ENCODE results near the gene ADAMTS8.
A peak's percentile ranks its signal among the peaks of the same experiment; 100 is the strongest.

Gene ADAMTS8, protein sequence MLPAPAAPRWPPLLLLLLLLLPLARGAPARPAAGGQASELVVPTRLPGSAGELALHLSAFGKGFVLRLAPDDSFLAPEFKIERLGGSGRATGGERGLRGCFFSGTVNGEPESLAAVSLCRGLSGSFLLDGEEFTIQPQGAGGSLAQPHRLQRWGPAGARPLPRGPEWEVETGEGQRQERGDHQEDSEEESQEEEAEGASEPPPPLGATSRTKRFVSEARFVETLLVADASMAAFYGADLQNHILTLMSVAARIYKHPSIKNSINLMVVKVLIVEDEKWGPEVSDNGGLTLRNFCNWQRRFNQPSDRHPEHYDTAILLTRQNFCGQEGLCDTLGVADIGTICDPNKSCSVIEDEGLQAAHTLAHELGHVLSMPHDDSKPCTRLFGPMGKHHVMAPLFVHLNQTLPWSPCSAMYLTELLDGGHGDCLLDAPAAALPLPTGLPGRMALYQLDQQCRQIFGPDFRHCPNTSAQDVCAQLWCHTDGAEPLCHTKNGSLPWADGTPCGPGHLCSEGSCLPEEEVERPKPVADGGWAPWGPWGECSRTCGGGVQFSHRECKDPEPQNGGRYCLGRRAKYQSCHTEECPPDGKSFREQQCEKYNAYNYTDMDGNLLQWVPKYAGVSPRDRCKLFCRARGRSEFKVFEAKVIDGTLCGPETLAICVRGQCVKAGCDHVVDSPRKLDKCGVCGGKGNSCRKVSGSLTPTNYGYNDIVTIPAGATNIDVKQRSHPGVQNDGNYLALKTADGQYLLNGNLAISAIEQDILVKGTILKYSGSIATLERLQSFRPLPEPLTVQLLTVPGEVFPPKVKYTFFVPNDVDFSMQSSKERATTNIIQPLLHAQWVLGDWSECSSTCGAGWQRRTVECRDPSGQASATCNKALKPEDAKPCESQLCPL

DNA sequence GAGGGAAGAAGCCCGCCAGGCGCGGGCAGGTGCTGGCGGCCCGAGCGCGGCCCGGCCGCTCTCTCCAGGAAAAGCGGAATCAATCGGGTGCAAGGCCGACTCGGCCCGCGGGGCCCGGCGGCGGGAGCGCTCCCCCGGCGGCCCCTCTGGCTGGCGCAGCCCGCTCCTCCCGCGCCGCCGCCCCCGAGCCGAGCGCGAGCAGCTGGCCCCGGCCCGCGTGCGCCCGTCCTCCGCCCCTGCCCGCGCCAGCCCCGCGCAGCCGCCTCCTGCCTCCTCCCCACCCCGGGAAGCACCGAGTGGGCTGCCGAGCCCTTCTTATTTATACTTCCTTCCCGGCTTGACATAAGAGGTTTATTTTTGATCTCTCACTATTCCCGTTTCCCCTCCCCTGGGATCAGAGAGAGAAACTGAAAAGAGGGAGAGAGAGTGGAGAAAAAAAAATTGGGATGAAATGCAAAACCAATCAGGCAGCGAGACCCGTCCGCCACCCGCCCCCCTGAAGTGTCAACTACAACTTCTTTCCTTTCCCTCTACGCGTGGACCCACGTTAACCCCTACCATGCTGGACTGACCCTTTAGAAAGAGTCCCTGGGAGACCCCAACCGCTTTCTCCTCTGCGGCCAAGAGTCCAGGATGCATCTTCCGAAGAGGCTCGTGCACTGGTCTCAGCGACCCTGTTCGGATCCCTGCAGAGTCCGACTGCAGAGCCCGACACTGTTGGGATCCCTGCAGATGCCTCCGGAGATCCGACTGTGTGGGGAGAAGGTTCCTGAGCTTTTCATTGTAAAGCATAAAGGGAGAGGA lies at the start of gene ADAMTS8:
Gene ADAMTS8, minus strand, starts transcription at position 294 of the 804 bp plus-strand sequence. CDS start 323 bp downstream, outside the sequence.
- H3K36me3 ChIP-seq (ENCODE audit: insufficient read depth, low read length): no peaks in the 10 kb centered on the region
- no peaks in the 10 kb centered on the region for H3K4me1 ChIP-seq (ENCODE audit: insufficient read depth, low read length)
- H3K9ac ChIP-seq (ENCODE audit: low read depth, low read length): peak within 1 kb of the TSS; percentile 55
- no peaks in the 10 kb centered on the region for H3K9me3 ChIP-seq (ENCODE audit: control insufficient read depth, insufficient read depth, low read length)

DNA sequence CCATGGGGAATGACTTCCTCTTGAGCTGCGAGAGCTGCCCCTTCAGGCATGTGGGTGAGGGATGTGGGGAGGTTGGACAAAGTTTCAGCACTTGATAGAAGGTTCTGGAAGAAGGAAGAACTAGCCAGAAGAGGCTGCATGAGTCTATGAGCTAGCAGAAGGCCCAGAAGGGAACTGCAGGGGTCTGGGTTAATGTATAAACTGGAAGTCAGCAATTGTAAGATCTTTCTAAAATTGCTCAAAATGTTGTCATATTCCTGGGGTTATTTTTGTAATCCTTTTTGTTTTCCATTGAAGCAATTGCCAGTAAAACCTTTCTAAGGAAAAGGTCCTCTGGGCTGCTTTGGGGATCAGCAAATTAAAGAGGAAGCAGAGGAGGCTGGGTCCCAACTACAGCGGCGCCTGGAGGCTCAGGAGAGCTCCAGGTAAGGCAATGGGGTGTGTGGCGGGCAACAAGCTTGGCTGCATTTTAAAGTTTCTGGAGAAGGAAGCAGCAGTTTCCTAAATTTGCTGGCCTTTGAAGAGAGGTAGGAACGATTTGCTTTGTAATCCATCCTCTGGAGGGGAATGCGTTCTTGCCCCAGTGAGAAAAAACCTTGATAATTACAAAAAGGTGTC lies 49.3 kb upstream of the ADAMTS8 start:
- Histone ChIP-seq H3K4me1 (ENCODE audit: insufficient read depth, low read length) (peaks cover 13% of the 10 kb centered on the region; the same call in 1 of the 2 replicates), H3K36me3 (ENCODE audit: insufficient read depth, low read length) (no peaks in the 10 kb centered on the region; the same call in 1 of the 2 replicates), H3K9ac (ENCODE audit: low read depth, low read length) (no peak overlapping the region), H3K9me3 (ENCODE audit: control insufficient read depth, insufficient read depth, low read length) (no peaks in the 10 kb centered on the region; the same call in 1 of the 2 replicates)

DNA sequence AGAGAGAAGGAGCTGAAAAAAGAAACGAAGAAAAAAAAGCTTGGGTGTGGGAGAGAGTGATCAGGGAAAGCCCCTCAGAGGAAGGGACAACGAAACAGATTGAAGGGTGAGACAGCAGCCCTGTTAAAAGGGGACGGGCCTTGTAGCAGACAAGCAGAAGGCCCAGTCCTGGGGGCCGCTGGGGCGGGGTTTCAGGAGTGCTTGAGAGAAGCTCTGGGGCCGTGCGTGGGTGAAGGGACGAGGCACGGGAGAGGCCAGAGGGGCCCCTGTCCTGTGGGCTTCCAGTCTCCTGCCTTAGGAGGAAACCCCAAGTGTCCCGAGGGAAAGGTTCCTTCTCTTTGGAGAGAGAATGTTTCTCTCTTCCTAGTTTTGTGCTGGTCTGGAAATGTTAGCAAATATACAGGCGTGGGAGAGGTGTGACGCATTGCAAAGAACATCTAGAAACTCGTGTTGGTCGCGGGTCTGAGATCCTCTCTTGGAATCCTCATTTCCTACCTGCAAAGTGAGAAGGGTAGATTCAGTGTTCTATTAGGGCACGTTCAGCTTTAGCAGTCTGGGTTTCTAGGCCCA lies 48.6 kb upstream of the ADAMTS8 start:
- Histone ChIP-seq H3K36me3 (ENCODE audit: insufficient read depth, low read length) (no peaks in the 10 kb centered on the region; the same call in 1 of the 2 replicates), H3K9ac (ENCODE audit: low read depth, low read length) (no peak overlapping the region)

DNA sequence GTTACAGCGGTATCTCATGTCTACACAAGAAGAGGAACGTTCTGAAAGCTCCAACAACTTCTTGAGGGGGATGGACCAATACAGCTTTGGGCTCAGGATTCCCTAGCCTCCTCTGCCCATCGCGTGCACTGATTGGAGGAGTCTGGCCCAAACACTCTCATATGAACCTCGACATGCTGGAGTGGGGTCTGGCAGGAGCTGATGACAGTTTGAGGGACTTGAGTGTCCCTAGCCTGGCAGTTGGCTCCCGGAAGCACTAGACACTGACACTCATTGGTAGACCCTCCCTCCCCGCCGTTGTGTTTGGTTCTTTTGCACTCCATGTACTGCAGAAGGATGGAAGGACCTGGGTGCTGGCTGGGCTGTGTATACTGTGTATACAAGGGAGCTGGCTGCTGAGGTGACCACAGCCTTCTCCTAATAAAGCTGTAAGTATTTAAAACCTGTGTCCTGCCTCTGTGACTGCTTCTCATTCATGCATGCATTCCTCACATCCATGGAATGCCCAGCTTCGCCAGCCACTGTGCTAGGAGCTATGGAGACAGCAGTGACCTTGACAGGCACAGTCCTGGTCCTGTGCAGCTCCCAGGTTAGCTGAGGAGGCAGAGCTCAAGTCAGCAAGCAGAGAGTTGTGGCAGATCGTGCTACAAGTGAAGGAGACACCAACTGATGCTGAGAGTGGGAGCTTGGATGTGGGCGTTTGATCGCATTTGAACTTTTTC lies 48.0 kb upstream of the ADAMTS8 start:
- peaks cover 13% of the 10 kb centered on the region; the same call in 1 of the 2 replicates for H3K4me1 ChIP-seq (ENCODE audit: insufficient read depth, low read length)
- no peak overlapping the region for H3K9ac ChIP-seq (ENCODE audit: low read depth, low read length)
- H3K9me3 ChIP-seq (ENCODE audit: control insufficient read depth, insufficient read depth, low read length): no peaks in the 10 kb centered on the region; the same call in 1 of the 2 replicates
- H3K36me3 ChIP-seq (ENCODE audit: insufficient read depth, low read length): no peaks in the 10 kb centered on the region; the same call in 1 of the 2 replicates

More for the DNA sequence above, 48.6 kb upstream of the ADAMTS8 start:
- Histone ChIP-seq H3K4me1 (ENCODE audit: insufficient read depth, low read length) (peaks cover 13% of the 10 kb centered on the region; the same call in 1 of the 2 replicates), H3K9me3 (ENCODE audit: control insufficient read depth, insufficient read depth, low read length) (no peaks in the 10 kb centered on the region; the same call in 1 of the 2 replicates)

DNA sequence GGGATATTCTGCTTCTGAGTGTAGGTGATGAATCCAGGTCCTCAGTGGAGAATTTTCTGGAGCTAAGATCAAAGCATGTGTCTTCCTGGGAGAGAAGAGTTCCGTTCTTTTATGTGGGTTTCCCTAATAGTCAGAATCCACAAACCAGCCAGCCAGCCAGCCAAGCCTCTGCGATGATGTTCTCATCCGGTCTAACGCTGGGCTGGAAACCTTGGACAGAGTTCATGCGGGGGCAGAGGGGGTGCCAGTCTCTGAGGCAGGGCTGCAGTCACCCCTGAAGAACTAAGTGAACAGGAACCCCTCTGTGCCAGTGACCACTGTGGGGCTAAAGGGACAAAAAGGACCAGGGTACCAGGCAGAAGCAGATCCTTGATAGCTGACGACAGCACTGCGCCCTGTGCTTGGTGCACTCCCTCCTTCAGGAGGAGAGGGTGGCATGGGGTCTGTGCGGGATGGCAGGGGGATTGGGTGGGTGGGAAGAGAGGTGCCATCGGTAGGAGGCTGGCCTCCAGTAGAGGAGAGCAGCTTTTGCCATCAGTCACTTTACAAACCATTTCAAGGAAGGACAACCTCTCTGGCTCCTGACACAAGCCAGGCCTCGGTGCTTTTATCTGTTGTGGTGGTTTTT lies 47.1 kb upstream of the ADAMTS8 start:
- Histone ChIP-seq H3K4me1 (ENCODE audit: insufficient read depth, low read length) (peaks cover 13% of the 10 kb centered on the region; the same call in 1 of the 2 replicates), H3K9me3 (ENCODE audit: control insufficient read depth, insufficient read depth, low read length) (no peaks in the 10 kb centered on the region), H3K9ac (ENCODE audit: low read depth, low read length) (no peak overlapping the region), H3K36me3 (ENCODE audit: insufficient read depth, low read length) (peaks cover 4% of the 10 kb centered on the region; the same call in 1 of the 2 replicates)

DNA sequence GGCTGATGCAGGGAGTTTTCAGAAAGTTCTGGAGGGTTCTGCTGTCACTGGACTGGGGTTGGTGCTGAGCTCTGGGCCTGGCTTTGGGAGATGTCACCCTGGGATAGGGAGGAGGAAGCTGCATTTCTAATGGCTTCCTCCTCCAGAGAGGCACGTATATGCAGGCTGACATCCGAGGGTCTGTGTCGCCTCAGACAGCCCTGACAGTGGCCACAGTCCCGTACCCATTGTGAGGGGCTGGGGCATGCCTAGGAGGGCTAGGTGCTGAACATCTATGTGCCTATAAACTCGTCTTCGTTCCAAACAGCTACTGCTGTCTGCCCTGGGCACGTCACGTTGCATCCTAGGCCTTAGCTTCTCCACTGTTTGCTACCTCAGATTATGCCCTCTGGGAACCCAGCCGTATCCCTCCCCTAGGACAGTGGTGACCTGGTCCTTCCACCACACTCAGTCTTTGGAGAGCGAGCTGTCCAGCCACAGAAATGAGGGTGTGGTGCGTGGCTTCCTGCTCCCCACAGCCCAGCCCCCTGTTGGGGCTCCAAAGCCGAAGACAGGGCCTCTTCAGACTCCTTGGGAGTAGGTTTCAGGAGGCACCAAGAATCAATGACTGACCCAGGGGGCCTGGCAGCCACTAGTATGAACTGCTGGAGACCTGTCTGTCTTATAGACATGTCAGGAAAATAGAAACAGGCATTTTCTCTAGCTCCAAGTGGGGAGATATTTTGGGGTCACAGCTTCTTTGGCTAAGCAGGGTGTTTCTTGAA lies 46.4 kb upstream of the ADAMTS8 start:
- no peak overlapping the region for H3K9ac ChIP-seq (ENCODE audit: low read depth, low read length)
- H3K4me1 ChIP-seq (ENCODE audit: insufficient read depth, low read length): peaks cover 13% of the 10 kb centered on the region; the same call in 1 of the 2 replicates
- H3K36me3 ChIP-seq (ENCODE audit: insufficient read depth, low read length): peaks cover 4% of the 10 kb centered on the region; the same call in 1 of the 2 replicates
- no peaks in the 10 kb centered on the region for H3K9me3 ChIP-seq (ENCODE audit: control insufficient read depth, insufficient read depth, low read length)

DNA sequence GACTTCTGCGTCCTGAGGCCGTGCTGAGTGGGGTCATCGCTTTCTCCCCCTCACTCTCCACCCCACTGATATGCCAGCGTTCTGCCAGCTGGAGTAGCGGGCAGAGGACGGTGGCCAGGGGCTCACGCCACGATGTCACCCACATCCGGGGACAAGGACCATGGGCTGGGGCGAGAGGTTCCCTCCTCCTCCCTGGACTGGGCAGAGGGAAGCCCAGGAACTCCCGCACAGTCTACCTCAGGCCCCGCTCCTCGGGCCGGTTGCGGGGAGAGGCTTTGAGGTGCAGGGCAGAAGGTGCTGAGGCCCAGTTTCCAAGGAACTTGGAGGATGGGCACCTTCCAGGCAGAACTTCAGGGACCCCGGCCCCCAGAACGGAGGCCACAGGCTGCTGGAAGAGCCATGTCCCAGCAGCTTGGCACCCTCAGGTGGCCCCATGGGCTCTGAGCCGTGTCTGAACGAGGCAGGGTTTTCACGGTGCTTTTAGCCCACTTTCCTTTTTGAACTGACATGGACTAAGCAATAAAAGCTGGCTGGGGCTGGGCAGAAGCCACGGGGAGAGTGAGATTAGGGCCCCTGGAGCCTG lies 45.5 kb upstream of the ADAMTS8 start:
- no peaks in the 10 kb centered on the region for H3K9me3 ChIP-seq (ENCODE audit: control insufficient read depth, insufficient read depth, low read length)
- no peak overlapping the region for H3K9ac ChIP-seq (ENCODE audit: low read depth, low read length)
- H3K36me3 ChIP-seq (ENCODE audit: insufficient read depth, low read length): peaks cover 4% of the 10 kb centered on the region; the same call in 1 of the 2 replicates
- H3K4me1 ChIP-seq (ENCODE audit: insufficient read depth, low read length): peaks cover 10% of the 10 kb centered on the region; the same call in 1 of the 2 replicates

DNA sequence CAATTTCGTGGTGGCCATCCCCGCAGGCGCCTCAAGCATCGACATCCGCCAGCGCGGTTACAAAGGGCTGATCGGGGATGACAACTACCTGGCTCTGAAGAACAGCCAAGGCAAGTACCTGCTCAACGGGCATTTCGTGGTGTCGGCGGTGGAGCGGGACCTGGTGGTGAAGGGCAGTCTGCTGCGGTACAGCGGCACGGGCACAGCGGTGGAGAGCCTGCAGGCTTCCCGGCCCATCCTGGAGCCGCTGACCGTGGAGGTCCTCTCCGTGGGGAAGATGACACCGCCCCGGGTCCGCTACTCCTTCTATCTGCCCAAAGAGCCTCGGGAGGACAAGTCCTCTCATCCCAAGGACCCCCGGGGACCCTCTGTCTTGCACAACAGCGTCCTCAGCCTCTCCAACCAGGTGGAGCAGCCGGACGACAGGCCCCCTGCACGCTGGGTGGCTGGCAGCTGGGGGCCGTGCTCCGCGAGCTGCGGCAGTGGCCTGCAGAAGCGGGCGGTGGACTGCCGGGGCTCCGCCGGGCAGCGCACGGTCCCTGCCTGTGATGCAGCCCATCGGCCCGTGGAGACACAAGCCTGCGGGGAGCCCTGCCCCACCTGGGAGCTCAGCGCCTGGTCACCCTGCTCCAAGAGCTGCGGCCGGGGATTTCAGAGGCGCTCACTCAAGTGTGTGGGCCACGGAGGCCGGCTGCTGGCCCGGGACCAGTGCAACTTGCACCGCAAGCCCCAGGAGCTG lies 44.8 kb upstream of the ADAMTS8 start:
- no peak overlapping the region for H3K9ac ChIP-seq (ENCODE audit: low read depth, low read length)
- H3K36me3 ChIP-seq (ENCODE audit: insufficient read depth, low read length): peaks cover 4% of the 10 kb centered on the region; the same call in 1 of the 2 replicates
- H3K4me1 ChIP-seq (ENCODE audit: insufficient read depth, low read length): peaks cover 4% of the 10 kb centered on the region; the same call in 1 of the 2 replicates
- no peaks in the 10 kb centered on the region for H3K9me3 ChIP-seq (ENCODE audit: control insufficient read depth, insufficient read depth, low read length)

DNA sequence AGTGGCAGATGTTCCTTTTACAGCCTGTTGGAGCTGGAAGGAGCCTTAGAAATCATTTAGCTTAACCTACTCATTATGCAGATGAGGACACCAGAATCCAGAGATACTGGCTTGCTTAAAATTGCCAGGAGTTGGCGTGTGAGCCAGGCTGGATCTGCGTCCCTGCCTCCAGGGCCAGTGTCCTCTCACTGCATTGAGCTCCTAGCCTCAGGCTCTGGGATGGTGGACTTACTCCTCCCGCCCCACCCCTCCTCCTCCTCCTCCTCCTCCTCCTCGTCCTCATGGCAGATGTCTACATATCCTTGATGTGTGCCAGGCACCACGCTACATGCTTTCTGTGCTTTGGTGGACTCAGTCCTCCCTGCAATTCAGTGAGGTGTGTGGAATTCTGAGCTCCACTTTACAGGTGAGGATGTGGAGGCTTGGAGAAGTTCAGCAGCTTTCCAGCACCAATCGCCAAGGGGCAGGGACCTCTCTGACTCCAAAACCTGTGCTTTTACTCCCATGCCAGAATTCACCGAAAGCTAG lies 44.1 kb upstream of the ADAMTS8 start:
- Histone ChIP-seq H3K4me1 (ENCODE audit: insufficient read depth, low read length) (no peaks in the 10 kb centered on the region), H3K36me3 (ENCODE audit: insufficient read depth, low read length) (peaks cover 4% of the 10 kb centered on the region; the same call in 1 of the 2 replicates), H3K9ac (ENCODE audit: low read depth, low read length) (no peak overlapping the region), H3K9me3 (ENCODE audit: control insufficient read depth, insufficient read depth, low read length) (no peaks in the 10 kb centered on the region)

DNA sequence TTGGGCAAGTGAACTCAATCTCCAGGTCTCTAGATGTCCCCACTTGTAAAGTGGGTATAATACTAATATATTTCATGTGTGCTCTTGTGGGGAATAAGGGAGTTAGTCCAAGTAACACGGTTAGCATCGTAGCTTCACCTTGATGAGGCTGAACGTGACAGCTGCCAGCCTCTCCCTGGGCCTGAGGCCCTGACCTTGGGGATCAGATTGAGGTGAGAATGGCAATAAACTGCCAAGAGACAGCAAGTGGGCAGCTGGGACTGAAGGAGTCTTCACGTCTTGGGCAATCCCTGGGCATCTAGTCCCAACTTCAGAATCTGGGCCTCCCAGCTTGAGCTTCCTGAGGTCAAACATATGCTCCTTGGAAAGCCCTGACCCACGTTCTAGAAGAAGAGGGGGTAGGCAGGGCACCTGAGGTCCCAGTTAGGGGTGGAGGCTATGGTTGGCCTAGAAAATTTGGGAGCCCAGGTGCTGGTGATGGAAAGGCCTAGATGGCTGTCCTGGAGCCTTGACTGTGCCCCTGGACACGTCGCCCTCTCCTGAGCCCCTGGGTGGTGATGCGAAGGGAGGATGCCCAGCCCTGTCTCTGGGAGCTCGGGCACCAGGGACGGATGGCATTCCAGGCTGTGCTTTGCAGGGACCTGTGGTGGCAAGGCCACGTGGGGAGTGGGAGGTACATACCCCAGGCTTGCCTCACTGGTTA lies 43.5 kb upstream of the ADAMTS8 start:
- no peaks in the 10 kb centered on the region for H3K4me1 ChIP-seq (ENCODE audit: insufficient read depth, low read length)
- peaks cover 4% of the 10 kb centered on the region; the same call in 1 of the 2 replicates for H3K36me3 ChIP-seq (ENCODE audit: insufficient read depth, low read length)
- H3K9ac ChIP-seq (ENCODE audit: low read depth, low read length): no peak overlapping the region
- no peaks in the 10 kb centered on the region for H3K9me3 ChIP-seq (ENCODE audit: control insufficient read depth, insufficient read depth, low read length)
